Raji (cell line): ENCODE data around the gene PIK3R1.

ENCODE experiments used
- POLR2A ChIP-seq: IDR thresholded peaks from 2 replicates; pipeline ENCODE4 v1.6.1; 2011; ENCODE audit warnings: low read depth, low read length, control low read depth; ENCODE audit not compliant: insufficient read depth

The PIK3R1 gene

GRCh38 chr5:68251804-68252522 is 36.4 kb downstream of the PIK3R1 start:
- TF ChIP-seq POLR2A: no peak

GRCh38 chr5:68252673-68253623 is 37.4 kb downstream of the PIK3R1 start:
- TF ChIP-seq POLR2A: no peak

- TF ChIP-seq POLR2A: no peak
Observed at GRCh38 chr5:68253624-68254585, 38.3 kb downstream of the PIK3R1 start.

GRCh38 chr5:68254810-68255209 is 39.3 kb downstream of the PIK3R1 start:
- no peak for TF ChIP-seq POLR2A

- no peak for TF ChIP-seq POLR2A
Observed at GRCh38 chr5:68255305-68256120, 40.0 kb downstream of the PIK3R1 start.

- TF ChIP-seq POLR2A: no peak
Observed at GRCh38 chr5:68257210-68257609, 41.7 kb downstream of the PIK3R1 start.

- no peak for TF ChIP-seq POLR2A
Observed at GRCh38 chr5:68258531-68258930, 43.0 kb downstream of the PIK3R1 start.

- no peak for TF ChIP-seq POLR2A
Observed at GRCh38 chr5:68259700-68260099, 44.1 kb downstream of the PIK3R1 start.

GRCh38 chr5:68260467-68260866 is 44.9 kb downstream of the PIK3R1 start:
- TF ChIP-seq POLR2A: no peak

GRCh38 chr5:68261169-68261568 is 45.6 kb downstream of the PIK3R1 start:
- no peak for TF ChIP-seq POLR2A

- no peak for TF ChIP-seq POLR2A
Observed at GRCh38 chr5:68261569-68262065, 46.1 kb downstream of the PIK3R1 start.

GRCh38 chr5:68264024-68264956 is 48.7 kb downstream of the PIK3R1 start:
- TF ChIP-seq POLR2A: no peak

- TF ChIP-seq POLR2A: no peak
Observed at GRCh38 chr5:68265347-68265746, 49.8 kb downstream of the PIK3R1 start.
